Inflammatory macrophage (primary cell): ENCODE data around the gene FBXO17.
"Not testable (repeated sequence)": the region's sequence is repeated elsewhere in the genome, so short reads cannot be mapped to it uniquely, and the experiment has no call there.

ENCODE experiments used
- DNase-seq, 2 donors: peaks; one replicate each; pipeline ENCODE4 v3.0.0-alpha.2; 2020 to 2022

Gene FBXO17

DNA sequence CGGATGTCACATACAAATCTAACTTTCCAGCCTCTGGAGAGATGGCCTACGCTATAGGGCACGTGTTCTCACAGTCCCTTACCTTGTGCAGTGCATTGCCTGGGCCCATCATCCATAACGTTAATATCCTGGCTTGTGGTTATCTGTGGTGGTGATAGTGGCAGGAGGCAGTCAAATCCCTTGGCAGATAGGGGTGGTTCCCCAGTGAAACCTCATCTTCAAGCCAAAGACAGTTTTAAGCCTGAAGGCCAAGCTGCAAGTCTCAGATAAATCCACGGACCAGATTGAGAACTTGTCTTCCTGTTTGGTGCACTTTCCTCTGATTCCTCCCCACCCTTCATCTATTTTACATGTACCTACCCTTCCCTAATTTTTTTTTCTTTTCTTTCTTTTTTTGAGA, 4.3 kb upstream of the FBXO17 start:
- DNase-seq, result no peak

DNA sequence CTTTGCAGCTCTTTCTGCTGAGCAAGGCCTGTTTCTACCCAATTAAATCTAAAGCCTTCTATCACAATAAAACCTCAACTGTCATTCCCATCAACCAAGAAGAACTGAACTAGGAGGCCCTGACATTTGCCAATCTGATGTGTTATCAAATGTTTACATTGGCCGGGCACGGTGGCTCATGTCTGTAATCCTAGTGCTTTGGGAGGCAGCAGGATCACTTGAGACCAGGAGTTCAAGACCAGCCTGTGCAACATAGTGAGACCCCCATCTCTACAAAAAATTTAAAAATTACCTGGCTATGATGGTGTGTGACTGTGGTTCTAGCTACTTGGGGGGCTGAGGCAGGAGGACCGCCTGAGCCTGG, 2.8 kb upstream of the FBXO17 start:
- no peak for DNase-seq

DNA sequence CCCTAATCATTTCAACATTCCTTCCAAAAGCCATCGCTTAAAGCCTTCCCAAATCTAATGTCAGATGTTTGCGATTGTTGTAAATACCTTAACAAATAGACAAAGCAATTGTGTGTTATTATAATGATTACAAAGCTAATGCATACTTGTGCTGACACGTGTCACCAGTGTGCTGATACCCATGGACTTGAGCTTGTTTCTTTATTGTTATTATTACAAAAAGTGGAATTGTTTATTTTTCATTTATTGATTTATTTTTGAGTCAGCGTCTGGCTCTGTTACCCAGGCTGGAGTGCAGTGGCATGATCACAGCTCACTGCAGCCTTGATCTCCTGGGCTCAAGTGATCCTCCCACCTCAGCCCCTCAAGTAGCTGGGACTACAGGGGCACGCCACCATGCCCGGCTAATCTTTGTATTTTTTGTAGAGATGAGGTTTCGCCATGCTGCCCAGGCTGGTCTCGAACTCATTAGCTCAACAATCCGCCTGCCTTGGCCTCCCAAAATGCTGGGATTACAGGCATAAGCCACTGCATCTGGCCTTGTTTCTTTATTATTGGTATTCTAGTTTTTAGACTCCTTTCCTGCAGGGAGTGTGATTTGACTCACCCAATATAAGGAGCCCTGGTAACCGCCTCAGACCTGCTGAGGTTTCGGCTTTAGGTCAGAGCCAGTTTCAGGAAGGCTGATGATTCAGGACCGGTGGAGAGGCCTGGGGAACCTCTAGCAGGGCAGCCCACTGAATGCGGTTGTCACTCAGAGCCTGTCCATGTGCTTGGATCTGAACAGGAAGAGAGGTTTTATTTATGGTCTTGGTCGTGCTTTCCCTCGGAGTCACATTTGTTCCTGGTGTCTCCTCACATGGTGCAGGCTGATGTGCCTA, 2.1 kb upstream of the FBXO17 start:
- DNase-seq, result no peak

DNA sequence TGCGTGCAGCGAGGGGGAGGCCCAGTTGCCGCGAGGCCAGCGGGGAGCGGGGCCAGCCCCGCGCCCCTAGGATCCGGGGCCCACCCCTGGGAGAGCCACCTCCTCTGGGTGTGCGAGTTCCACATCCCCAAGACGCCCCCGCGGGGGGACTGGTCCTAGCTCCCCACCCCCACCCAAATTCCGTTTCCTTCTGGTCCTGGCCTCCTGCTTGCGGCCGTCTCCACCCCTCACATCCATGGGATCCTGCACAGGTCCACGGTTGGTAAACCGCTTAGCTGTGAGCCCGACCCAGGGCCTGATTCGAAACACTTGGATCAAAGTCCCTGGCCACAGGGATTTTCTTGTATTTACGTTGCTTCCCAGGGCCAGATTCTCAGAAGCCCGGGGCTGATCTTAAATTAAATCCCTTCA, 324 bp upstream of the FBXO17 start:
- no peak for DNase-seq

DNA sequence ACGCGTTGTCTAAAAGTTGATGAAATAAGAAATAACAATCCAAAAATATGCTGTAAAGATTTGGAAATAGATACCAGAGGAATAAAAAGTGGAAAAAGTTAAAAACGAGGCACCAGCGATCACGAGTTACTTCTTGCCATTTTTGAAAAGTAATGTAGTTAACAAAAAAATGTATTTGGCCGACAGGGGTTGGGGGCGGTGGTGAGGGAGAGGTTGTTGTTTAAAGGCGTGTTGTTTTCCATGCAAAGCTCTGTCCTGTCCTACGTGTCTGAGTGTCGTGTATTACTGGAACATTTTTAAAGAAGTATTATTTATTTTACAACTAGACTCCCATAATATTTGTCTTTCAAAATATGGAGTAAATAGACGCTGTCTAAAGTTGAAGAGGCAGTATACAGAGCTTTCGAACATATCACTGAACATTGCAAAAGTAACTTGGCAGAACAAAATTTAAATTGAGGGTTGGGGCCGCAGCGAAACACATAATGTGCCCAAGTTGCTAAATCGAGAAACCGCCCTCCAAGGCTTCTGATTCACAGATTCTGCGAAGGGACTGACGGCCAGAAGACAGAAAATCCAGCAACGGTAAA, 823 bp downstream of the FBXO17 start:
- no peak for DNase-seq

DNA sequence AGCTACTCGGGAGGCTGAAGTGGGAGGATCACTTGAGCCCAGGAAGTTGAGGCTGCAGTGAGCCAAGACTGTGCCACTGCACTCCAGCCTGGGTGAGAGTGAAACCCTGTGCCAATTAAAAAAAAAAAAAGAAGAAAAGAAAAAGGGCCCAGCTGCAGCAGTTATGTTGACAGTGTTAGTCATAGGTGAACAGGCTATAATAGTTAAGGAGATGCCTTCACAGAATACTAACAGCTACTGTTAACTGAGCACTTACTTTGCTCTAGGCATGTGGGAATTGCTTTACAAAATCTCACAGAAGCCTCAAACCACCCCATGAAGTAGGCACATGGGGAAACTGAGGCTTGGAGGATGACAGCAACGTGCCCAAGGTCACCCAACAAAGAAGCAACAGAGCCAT, 3.9 kb downstream of the FBXO17 start:
- no peak for DNase-seq

DNA sequence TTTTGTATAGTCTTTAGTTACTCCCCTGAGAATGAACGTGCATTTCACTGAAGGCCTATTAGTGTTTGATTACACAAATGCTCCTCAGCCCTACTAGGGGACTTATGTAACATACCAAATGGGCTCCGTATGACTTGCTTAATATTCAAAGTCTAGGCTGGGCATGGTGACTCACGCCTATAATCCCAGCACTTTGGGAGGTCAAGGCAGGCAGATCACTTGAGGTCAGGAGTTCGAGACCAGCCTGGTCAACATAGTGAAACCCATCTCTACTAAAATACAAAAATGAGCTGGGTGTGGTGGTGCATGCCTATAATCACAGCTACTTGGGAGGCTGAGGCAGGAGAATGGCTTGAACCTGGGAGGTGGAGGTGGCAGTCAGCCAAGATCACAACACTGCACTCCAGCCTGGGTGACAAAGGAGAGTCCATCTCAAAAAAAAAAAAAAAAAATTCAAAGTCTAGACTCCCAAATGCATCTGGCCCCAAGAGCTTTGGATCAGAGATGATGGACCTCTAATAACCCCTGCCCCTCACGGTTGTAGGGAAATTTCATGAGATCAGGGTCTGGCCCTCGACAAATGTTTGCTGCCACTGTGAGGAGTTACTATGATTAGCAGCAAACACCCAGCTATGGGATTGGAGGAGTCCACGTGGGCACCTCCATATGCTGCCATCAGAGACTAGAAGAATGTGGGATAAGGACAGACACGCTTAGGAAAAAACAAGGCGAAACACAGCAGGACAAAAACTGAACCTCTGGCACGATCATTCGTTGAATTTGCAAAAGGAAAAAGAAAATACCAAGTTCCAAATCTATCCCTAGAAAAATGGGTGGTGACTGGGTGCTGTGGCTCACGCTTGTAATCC, 4.6 kb downstream of the FBXO17 start:
- no peak for DNase-seq

DNA sequence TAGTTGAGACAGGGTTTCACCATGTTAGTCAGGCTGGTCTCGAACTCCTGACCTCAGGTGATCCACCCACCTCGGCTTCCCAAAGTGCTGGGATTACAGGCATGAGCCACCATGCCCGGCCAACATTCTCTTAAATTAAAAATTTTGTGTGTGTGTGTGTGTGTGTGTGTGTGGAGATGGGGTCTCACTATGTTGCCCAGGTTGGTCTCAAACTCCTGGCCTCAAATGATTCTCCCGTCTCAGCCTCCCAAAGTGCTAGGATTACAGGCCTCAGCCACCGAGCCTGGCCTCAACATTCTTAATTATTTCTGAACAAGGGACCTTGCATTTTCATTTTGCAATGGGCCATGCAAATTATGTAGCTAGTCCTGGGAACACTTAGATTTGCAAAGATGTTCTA, 9.4 kb downstream of the FBXO17 start:
- DNase-seq, result not testable (repeated sequence)

DNA sequence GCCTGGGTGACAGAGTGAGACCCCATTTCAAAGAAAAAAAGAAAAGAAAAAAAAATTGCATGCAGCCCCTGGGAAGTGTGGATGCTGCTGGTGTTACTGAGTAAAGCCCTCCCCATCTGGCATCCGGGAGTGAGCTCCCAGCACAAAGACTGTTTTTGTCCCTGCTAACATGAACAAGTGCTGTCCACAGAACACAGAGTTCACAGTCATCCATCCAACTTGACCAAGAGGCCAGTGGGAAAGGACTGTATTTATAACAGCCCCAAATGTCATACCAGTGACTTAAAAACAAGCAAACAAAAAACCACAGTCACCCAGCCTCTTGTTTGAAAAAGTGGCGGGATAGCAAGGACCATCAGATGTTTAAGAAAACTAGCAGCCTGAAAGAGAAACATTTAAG, 10.8 kb downstream of the FBXO17 start:
- DNase-seq, result no peak

DNA sequence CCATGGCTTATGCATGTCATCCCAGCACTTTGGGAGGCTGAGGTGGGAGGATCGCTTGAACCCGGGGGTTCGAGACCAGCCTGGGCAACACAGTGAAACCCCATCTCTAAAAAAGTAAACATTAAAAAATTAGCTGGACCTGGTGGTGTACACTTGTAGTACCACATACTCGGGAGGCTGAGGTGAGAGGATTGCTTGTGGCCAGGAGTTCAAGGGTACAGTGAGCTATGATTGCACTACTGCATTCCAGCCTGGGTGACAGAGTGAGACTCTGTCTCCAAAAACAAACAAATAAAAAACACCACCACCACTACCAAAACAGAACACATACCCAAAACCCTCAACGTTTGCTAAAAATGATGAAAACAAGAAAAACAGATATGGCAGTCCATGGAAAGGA, 15.9 kb downstream of the FBXO17 start:
- no peak for DNase-seq

DNA sequence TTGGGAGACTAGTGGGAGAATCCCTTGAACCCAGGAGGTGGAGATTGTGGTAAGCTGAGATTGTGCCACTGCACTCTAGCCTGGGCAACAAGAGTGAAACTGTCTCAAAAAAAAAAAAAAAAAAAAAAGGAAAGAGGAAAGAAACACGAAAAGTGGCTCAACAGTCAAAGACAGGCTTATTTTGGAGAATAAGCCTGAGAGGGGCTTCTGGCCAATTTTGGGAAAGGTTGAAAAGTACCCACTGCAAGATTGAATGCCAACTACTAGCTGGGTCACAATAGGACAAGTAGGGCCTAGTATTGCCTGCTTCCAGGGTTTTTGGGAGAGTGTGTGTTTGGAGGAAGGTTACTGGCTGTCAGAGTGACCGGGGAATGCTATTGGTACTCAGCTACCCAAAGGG, 17.2 kb downstream of the FBXO17 start:
- no peak for DNase-seq

DNA sequence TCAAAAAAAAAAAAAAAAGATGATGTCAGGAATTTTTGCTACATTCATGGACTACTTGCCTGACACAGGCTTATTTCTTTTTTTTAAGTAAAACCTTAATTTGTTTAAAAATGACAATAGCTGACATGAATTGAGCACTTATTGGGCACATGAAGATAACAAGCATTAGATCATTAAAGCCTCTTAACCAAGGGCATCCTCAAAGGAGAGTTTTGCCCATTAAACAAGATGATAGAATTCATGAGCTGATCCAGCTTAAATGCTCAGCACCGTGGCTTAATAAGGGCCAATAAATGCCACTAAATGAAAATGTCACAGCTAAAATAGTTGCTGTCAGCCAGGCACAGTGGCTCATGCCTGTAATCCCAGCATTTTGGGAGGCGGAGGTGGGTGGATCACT, 19.3 kb downstream of the FBXO17 start:
- DNase-seq, result no peak

DNA sequence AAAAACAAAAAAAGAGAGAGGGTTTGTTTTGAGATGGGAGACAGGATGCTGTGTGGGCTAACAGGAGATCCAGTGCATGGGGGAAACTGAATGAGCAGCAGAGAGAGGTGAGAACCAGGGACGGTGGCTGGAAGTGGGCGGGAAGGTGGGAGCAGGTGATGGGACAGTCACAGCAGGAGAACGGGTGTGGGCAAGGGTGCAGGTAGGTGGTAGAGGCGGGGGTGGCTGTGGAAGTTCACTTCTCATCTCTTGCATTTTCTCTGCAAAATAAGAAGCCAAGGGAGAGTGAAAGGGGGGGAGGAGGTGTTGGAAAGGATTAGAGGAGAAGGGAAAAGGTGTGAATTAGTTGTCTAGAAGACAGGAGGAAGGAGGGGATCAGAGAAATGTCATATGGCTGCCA, 21.9 kb downstream of the FBXO17 start:
- no peak for DNase-seq

DNA sequence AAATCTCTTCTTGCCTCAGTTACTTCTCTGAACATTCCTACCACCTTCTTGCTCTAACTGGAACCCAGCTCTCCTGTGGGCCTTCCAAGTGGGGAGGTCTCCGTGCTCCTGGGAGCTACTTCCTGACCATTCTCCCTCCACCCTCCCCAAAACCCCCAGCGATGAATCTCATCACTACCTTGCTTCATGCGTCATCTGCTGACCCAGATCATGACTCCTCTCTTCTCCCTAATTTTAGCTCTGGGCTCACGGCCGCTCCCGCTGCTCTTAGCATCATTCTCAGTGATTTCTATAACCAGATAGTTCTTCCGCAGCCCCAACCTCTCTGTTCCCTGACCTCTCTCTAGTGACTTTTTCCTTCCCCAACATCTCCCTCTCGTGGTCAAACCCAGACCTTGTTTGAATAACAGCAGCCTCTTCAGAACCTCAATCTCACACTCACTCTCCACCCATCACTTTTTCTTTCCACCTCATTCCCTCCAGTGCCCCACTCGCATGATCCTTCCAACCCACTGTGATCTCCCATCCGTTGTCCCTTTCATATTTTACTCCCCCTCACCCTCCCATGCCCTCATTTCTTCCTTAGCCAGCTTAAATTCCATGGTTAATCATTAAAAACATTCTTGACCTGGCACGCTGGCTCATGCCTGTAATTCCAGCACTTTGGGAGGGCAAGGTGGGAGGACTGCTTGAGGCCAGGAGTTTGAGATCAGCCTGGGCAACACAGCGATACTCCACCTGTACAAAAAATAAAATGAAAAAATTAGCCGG, 23.0 kb downstream of the FBXO17 start:
- DNase-seq, result peak; percentile 41 to 51

DNA sequence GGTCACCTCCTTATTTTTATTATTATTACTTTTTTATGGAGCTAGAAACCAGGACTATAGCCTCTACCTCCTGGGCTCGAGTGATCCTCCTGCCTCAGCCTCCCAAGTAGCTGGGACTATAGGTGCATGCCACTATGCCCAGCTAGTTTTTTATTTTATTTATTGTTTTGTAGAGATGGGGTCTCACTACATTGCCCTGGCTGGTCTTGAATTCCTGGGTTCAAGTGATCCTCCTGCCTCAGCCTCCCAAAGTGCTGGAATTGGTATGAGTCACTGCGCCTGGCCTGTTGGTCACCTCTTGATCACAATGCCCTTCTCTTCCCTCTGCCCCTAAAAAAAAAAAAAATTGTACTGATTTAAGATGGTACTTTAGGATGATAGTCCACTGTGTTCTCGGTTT, 24.4 kb downstream of the FBXO17 start:
- DNase-seq, result no peak

DNA sequence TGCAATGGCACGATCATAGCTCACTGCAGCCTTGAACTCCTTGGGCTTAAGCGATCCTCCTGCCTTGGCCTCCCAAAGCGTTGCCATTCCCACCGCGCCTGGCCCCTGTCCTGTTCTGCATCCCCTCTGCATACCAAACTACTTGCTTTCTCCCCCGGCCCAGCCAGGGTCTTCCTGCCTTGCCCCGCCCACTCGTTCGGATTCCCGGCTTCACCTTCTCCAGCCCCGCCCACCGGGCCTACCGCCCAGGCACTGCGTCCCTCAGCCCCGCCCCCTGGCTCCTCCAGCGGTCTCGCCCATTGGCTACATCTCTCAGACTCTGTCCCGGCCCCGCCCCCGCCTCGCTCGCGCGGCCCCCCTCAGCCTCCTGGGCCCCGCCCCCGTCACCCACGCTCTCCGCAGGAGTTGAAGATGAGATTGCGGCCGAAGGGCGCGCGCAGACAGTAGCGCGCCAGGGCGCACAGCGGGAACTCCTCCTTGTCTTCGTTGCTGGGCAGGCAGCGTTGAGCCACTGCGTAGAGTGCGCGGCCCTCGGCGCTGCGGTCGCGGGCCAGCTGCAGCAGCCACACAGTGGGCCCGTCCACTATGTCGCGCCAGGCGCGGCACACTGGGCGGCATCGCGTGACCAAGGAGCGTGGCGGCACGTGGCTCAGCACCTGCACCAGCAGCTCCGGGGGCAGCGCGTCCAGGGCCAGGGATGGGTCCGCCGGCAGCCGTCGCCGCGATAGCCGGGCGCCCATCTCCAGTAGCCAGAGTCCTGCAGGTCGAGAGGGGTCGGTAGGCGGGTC, 25.8 kb downstream of the FBXO17 start:
- peak; percentile 71 to 73 for DNase-seq

DNA sequence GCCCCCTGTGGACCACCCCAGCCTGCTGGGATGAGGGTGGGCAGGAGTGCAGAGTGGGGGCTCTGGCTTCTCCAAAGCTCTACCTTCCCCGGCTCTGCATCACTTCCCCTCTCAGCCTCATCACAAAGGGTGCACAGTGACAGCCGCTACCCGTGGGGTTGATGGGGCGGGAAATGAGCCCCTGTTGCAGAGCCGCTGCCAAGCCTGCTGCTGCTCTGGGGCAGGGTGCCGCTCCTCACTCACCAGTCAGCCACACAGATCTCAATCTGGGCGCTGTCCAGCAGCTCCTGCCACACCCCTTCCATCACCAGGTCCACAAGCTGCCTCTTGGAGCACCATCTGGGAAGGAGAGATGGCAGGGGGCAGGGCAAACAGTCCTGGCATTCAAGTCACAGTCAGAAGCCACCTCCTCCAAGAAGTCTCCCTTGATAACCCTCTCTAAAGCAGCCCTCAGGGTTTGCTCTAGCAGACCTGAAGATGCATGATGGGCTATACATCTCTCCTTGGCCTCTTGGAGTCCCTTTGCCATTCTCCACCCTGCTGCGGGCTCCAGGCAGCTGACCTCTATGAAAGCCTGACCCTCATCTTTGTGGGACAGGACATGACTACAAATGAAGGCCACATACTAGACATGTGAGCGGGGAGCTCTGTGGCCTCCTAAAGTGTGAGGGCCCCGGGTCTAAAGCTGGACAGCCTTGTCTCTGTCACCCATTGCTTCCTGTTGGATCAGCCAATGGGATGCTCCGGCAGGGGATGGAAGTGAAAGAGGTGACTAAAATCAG, 29.1 kb downstream of the FBXO17 start:
- DNase-seq, result no peak

DNA sequence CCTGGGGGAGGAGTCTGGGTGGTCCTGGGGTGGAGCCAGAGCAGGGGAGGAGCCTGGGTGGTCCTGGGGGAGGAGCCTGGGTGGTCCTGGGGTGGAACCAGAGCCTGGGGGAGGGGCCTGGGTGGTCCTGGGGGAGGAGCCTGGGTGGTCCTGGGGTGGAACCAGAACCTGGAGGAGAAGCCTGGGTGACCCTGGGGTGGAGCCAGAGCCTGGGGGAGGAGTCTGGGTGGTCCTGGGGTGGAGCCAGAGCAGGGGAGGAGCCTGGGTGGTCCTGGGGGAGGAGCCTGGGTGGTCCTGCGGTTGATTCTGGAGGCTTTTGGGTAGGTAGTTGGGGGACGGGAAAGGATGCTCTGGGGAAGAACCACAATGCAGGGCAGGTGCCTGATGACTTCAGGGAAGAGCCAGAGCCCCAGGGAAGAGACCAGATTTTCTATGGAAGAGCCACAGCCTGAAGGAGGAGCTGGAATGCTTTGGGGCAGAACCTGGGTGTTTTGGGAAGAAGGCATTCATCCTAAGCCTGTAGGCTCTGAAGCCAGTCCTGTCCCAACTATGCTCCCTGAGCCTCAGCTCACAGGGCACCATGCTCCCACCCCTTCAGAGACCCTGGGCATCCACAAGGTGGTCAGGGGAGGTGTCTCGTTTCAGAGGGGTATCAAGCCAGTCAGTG, 29.8 kb downstream of the FBXO17 start:
- no peak for DNase-seq

DNA sequence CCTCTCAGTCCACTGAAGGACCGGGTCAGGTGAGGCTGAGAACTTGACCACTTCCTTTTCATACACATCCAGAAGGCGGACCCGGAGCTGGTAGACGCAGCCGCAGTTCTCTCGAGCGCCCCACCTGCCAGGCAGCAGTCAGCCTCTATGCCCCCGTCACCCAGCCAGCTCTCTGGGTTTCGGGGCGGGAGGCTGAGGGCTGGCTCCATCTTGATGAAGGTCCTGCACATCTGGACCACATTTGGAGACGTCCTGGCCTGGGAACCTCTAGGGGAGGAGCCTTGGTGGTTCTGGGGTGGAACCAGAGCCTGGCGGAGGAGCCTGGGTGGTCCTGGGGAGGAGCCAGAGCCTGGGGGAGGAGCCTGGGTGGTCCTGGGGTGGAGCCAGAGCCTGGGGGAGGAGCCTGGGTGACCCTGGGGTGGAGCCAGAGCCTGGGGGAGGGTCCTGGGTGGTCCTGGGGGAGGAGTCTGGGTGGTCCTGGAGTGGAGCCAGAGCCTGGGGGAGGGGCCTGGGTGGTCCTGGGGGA, 30.5 kb downstream of the FBXO17 start:
- no peak for DNase-seq

DNA sequence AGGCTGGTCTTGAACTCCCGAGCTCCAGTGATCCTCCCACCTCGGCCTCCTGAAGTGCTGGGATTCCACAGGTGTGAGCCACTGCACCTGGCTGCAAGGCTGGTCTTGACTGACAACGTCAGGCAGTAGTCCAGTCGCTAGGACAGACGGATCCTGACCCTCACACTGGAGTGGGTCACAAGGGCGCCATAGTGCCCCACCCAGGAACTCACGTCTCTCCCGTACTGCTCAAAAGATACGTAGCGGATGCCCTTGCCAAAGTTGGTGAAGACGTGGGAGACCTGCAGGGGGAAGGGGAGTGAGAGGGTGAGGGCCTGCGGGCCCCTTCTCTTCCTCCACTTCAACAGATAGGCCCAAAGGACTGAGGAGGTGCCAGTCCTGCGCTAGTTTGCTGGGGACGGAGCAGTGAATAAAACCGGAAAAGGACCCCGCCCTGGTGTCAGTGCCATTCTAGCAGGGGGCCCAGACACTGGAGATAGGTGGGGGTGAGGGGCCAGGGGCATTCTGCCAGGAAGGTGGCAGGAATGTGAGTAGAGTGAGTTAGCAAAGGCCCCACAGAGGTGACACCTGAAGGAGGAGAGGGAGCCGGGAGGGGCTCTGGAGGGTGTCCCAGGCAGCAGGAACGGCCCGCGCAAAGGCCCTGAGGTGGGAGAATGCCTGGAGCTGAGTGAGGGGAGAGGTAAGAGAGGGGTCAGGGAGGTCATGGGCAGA, 32.9 kb downstream of the FBXO17 start:
- DNase-seq, result no peak
